GM20431 (cell line): ENCODE data around the gene BTAF1.
"Not testable (repeated sequence)": the region's sequence is repeated elsewhere in the genome, so short reads cannot be mapped to it uniquely, and the experiment has no call there.

Experiments
- in situ Hi-C: fragments of 300-500 bp; cut with MseI, MboI; formaldehyde crosslinking; loops from one replicate; pipeline ENCODE4 v1.15.0; 2020; ENCODE audit warnings: low sequenced_read_pairs; ENCODE audit not compliant: unreplicated experiment

BTAF1 gene

GRCh38 chr10:92033070-92033469 lies 109.5 kb downstream of the BTAF1 start:
- in situ Hi-C loops = not testable (repeated sequence)

GRCh38 chr10:92038949-92039348 lies 115.4 kb downstream of the BTAF1 start:
- in situ Hi-C loops = no loop called here

- in situ Hi-C loops = no loop called here
Observed at GRCh38 chr10:92042541-92042940, 119.0 kb downstream of the BTAF1 start.

- in situ Hi-C loops = no loop called here
Observed at GRCh38 chr10:92045641-92046106, 122.1 kb downstream of the BTAF1 start.

GRCh38 chr10:92047215-92047614 lies 123.6 kb downstream of the BTAF1 start:
- in situ Hi-C loops = no loop called here

GRCh38 chr10:92052088-92052487 lies 128.5 kb downstream of the BTAF1 start:
- in situ Hi-C loops = no loop called here

- in situ Hi-C loops = no loop called here
Observed at GRCh38 chr10:92052741-92053140, 129.2 kb downstream of the BTAF1 start.

- in situ Hi-C loops = no loop called here
Observed at GRCh38 chr10:92054807-92055206, 131.2 kb downstream of the BTAF1 start.

GRCh38 chr10:92062273-92062672 lies 138.7 kb downstream of the BTAF1 start:
- in situ Hi-C loops = no loop called here

GRCh38 chr10:92064506-92064905 lies 140.9 kb downstream of the BTAF1 start:
- in situ Hi-C loops = no loop called here

GRCh38 chr10:92066386-92066785 lies 142.8 kb downstream of the BTAF1 start:
- in situ Hi-C loops = no loop called here

- in situ Hi-C loops = no loop called here
Observed at GRCh38 chr10:92068900-92069299, 145.3 kb downstream of the BTAF1 start.

- in situ Hi-C loops = no loop called here
Observed at GRCh38 chr10:92074126-92074887, 150.7 kb downstream of the BTAF1 start.

- in situ Hi-C loops = loop anchor here (25.0 kb wide), 1 partner anchor 211 kb away; the partner anchor contains the start of genes CPEB3 and MARCHF5
Observed at GRCh38 chr10:92075829-92076228, 152.3 kb downstream of the BTAF1 start.

- in situ Hi-C loops = loop anchor here (25.0 kb wide), 1 partner anchor 211 kb away; the partner anchor contains the start of genes CPEB3 and MARCHF5
Observed at GRCh38 chr10:92076722-92077121, 153.2 kb downstream of the BTAF1 start.

GRCh38 chr10:92079003-92079402 lies 155.4 kb downstream of the BTAF1 start:
- in situ Hi-C loops = loop anchor here (25.0 kb wide), 1 partner anchor 208 kb away; the partner anchor contains the start of genes CPEB3 and MARCHF5
